Left colon (tissue), 2 donors: ENCODE measurements around the gene NRXN3. TPM values are rescaled to one million over a fixed set of nuclear protein-coding genes. Genes with fewer than 3 reads are reported as not detected.

Experiments
- ATAC-seq: fragments of 200-7000 bp; cut with Tn5 transposase; one replicate; pipeline ENCODE4 v1.9.1; 2020; ENCODE audit warnings: mild to moderate bottlenecking, moderate library complexity
- DNase-seq, 2 donors: peaks; one replicate each; pipeline ENCODE4 v3.0.0-alpha.2; 2020
- intact Hi-C, 2 donors: fragments of 100-400 bp; cut with DNase I in 1 of 2; cut with micrococcal nuclease in 1 of 2; formaldehyde crosslinking; loops; one replicate each; pipeline versions ENCODE4 v1.11.2 to v1.14.0; 2022; cut with DNase I, micrococcal nuclease
- total RNA-seq, 2 donors: library from RNA; stranded (reverse); fragmentation: NEBNext Ultra II Directional; extraction: Animal tissue kit (Norgen Biotek cat#: 25700); gene quantifications; one replicate each; pipeline ENCODE4 v1.2.1, GENCODE V29; 2021
- donor health status: DM: no; HTN: no; CAD: no.
- donor health status: DM: yes; HTN: yes; CAD: no.

NRXN3 gene
- total RNA-seq, 2 donors from 2014 or later: 1.8 to 5.6 TPM

DNA sequence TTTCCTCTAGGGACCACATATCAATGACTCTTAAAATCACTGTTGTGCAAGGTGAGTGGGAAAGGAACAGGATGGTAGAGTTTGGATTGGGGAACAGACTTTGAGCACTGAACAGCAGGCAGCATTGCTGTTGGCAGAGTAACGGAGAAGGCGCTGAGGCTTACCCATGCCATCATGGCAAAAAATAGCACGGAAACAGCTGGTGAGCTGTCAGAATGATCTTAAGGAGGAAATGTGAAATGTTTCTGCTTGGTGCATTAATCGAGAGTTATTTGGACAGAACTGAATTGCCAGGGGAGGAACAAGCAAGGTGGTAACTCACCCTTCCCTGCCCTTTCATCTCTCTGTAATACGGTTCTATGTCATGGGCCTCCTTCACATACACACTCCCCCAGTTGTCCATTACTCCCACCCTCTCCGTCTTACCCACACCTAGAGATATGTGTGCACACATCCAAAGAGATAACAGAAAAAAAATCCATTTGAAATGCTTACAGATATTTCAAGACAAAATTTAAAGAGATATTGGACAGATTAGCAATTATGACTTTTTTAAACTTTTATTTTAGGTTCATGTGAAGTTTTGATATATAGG, 1468.6 kb downstream of the NRXN3 start:
- ATAC-seq: no peak
- intact Hi-C loops: no loop called here
- DNase-seq: no peak

DNA sequence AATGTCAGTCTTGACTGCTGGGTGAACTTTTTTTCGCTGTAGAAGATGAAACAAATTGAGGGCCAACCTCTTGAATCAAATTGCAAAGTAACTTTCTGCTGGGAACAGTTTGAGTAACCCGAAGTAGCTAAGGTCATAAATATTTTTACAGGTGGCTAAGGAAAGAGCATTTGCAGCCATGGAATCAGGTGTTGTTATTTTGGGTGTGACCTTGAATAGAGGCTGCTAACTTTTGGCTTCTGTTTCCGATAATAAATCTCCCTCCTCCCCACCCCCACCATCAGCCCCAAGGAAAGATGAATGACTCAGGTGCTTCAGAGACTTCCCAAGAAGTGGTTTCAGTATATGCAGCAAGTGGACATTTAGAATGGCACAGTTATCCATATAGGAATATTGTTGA, 1469.4 kb downstream of the NRXN3 start:
- no peak for ATAC-seq
- intact Hi-C loops: no loop called here

DNA sequence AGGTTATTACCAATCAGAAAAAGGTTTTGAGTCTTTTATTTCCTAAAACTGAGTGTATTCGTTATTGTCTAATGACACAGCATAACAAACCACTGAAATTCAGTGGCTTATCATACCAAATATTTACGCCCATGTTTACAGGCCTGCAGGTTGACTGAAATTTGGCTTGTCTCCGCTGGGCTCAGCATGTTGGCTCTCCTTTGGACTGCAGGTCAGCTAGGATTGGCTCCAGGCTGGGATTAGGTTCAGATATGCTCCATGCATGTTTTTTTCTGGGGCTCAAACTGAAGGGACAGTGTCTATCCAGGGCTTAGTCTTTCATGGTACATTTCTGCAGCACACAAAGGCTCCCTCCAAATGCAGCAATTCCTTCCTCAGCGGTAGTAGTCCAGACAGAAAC, 1471.2 kb downstream of the NRXN3 start:
- intact Hi-C loops: no loop called here

More for the DNA sequence above, 1469.4 kb downstream of the NRXN3 start:
- DNase-seq: no peak

DNA sequence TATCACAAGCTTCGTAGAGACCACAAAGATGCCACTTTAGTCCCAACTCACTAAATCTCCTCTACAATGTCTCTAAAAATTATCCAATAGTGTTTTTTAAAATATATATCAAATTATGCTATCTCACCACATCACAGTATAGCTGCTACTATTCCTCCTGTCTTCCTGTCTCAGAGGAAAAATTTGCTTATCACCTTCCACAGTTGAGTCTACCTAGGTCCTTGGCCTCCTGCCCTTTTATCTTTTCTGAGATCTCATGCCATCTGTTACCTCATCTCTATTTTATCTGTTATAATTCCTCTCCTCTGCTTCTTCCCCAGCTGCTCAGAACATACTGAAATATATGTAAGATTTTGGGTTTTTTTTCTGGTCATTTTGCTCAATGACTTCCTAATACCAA, 1473.0 kb downstream of the NRXN3 start:
- intact Hi-C loops: no loop called here
- ATAC-seq (no peak), DNase-seq (no peak)

More for the DNA sequence above, 1471.2 kb downstream of the NRXN3 start:
- DNase-seq: no peak
- no peak for ATAC-seq

DNA sequence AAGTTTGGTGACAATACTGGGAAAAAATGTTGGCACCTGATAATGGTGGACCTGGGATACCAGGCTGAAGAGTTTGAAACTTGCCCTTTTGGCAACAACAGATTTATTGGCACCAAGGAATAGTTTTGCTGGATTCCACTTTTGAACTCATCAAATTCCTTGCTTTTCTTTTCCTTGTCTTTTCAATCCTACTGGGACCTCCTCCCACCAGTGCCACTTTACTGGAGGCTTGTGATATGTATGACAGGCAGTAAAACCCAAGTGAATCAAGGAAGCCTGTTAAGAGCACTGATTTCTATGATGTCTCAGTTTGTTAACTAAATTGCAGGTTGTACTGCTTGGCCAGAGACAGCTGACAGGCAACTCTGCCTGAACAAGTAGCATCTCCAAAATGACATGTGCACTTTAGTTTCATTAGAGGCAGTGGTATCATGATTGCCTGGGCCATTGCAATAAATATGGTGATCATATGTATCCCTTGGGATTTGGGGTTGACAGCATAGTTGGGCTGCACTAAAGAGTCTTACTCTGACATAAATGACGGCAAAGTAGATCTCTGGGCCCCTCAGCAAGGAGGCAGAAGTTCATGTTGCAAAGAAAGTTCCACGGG, 1475.7 kb downstream of the NRXN3 start:
- ATAC-seq: no peak
- no peak for DNase-seq
- intact Hi-C loops: no loop called here

DNA sequence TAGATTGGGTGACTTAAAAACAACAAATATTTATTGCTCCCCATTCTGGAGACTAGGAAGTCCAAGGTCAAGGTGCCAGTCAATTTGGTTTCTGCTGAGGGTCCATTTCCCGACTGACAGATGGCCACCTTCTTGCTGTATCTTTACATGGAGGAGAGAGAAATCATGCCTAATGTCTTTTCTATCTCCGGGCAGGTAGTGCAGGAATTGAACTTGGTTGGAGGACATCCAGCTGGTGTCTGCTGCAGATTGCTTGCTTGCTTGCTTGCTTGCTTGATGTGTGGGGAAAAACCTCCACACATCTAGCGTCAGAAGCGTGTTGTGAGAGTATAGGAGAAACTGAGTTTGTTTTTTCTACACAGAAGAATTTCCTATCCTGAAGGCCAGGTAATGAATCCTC, 1479.7 kb downstream of the NRXN3 start:
- ATAC-seq: no peak
- intact Hi-C loops: no loop called here
- no peak for DNase-seq

DNA sequence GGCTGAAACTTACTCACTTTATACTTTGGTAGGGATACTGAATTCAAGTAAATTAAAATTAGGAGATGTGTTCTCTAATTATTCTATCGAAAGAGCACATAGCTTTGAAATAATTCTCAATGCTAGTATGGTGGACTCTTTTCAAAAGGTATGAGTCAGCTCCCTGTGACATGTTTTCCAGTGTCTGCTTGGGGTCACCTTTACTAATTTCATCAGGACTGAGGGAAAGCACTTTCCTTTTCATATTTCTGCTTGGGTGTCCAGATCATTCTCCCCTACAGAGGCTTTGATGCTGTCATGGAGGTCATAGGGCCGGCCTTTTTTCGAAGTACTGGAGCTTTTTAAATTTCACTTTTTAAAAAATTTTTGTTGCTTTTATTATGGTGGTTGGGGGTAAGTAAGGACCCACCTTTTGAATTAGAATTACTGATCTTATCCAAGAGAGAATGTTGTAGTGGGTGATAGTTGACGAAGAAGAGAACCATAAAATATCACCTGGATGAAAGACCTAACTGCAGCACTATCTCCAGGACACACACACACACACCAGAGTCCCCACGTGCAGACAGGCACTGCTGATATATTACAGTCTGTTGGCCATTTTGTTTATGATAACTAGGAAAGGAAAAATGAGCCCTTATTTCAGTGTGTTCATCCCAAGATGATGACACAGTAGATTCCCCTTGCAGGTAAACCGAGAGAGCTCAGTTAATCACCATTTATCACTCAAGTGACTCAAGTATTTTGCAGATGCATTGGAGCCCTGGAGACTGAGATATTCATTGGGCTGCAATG, 1482.5 kb downstream of the NRXN3 start:
- DNase-seq (no peak), ATAC-seq (no peak)
- intact Hi-C loops: no loop called here

DNA sequence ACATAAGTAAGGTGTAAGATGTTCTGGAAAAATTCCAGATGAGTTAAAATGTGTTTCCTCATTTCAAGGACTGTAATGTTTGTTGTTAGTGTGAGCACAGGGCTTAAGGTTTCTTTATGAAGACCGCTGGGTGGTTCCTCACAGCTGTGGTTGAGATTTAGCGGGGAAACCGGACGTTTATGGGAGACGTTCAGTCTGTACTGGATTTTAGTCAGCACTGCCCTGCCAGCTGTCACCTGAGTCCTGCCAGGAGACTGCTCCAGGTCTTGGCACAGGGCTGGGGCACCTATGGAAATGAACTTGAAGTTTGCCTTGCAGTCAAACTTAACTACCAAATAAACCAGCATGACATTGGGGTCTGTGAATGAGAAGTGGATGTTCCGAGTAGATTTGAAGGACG, 1485.9 kb downstream of the NRXN3 start:
- intact Hi-C loops: no loop called here
- ATAC-seq: no peak
- DNase-seq: no peak

DNA sequence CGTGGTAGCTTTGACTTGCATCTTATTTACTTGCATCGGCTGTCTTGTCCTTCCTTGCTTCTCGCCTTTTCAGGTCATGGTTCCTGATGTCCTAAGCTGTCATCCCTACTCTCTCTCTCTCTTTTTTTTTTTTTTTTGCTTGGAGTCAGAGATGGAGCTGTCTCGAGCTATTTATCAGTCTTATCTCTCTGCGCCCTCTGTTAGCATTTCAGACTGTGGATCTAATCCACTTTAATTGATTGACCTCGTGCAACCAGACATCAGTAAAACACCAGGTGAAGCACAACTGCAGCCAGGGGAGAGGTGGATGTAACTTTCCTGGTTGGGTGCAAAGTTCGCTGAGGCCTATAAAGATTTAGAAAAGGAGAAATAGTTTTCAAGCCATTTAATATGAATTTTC, 1486.3 kb downstream of the NRXN3 start:
- ATAC-seq (no peak), DNase-seq (no peak)
- intact Hi-C loops: no loop called here

DNA sequence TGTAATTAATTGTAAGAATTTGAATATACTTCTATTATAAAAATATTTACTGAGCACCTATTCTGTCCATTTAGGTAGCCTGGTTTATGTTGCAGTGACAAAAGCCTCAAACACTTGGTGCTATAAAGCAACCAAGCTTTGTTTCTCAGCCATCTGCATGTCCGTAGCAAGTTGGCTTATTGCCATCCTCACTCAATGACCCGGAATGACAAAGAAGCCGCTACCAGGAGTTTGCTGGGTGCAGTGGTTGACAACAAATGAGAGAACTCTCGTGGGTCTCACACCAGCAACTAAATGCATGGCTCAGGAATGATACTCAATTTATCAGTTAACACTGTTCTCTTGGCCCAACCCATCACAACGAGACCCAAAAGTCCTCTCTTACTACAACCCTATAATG, 1488.0 kb downstream of the NRXN3 start:
- intact Hi-C loops: no loop called here
- no peak for ATAC-seq
- no peak for DNase-seq

DNA sequence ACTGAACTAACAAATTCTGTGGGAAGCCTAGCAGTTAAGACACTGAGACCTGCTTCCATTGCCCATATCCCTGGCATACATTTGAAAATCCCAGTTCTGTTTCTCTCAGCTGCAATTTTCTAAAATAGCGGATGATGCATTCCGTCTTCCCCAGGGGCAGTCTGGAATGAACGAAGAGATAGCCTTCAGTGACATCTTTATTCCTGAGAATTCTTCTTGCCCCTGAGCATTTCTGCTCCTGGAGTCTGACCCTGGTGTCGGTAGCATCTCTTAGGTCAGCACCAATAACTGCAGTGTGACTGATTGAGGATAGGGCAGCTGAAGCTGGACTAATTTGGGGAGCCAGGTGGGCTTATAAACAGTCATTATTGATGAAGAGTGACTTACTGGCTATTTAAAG, 1488.6 kb downstream of the NRXN3 start:
- no peak for ATAC-seq
- intact Hi-C loops: no loop called here
- DNase-seq: no peak

DNA sequence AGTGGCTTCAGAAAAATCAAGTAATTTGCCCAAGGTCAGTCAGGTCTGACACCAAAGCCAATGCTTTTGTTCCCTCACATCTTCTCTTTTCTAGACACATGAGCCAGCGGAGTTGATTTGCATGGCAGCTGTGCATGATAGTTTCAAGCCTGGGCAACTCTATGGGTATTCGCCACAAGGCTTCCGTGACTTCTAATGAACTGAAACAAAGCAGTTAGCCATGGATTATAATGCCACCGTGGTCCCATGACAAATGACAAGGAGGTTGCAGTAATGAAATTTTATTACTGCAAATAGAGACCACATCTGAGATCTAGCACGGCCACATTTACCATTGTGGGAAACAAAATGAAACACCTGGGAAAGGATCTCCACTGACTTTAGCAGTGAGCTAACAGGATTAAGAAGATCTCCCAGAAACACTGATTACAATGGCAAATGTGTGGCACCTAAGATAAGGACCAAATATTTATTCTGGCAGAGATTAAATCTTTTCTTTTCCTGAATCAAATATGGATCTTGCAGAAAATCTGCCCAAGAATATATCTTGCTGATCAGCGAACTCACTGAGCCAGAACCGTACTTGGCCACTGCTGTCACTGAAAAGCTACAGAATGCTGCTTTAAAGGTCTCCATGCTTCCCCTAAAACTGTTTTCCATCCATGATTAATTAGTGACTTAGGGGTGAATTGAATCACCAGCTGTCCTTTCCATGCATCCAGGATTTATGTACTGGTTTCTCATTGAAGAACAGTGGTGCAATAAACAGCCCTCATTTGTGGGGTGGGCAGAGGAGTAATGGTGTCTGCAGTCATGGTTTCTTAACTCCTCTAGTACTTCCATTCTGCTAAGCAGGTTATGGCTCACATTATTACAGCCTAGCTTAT, 1490.1 kb downstream of the NRXN3 start:
- ATAC-seq (no peak), DNase-seq (no peak)
- intact Hi-C loops: no loop called here

DNA sequence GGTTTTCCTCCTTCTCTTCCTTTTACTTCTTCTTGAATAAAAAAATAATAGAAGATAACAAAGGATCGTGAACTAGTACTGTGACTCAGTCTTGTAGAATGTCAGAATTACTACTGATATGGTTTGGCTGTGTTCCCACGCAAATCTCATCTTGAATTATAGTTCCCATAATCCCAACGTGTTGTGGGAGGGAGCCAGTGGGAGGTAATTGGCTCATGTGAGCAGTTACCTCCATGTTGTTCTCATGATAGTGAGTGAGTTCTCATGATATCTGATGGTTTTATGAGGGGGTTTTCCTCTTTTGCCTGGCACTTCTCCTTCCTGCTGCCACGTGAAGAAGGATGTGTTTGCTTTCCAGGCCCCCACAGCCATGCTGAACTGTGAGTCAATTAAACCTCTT, 1491.6 kb downstream of the NRXN3 start:
- intact Hi-C loops: no loop called here
- ATAC-seq: peak; percentile 14
- no peak for DNase-seq

DNA sequence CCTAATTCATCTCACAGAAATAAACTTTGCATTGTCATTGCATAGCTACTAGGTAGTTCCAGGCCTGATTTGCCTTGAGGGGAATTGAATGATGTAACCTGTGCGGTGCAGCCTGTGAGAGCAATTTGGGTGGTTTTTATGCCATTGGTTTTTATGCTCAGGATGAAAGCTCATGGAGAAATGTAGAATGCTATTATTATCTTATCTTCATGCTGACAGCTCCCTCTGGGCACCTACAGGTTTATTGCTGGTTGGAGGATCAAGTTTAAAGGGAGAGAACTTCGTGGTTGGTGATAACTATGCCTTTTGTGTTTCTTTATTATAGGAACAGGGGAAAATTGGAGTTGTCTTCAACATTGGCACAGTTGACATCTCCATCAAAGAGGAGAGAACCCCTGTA, 1493.3 kb downstream of the NRXN3 start:
- intact Hi-C loops: no loop called here
- DNase-seq (no peak), ATAC-seq (no peak)

DNA sequence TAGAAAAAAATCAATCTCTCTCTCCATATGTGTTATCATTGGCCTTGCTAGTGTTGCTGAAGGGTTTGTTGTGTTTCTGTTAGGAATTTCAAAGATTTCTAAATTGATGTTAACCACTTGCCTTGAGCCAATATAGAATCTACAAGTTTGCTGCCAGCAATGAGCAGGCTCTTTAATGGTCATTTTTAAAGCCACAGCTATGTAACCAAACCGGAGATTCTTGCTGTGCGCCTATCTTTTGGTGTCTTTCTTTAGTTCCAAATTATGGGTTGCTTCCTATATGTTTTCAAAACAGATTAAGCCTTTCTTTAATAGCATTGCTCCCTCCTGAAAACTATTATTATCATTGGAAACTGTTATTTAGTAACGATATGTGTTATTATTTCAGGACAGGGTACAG, 1495.4 kb downstream of the NRXN3 start:
- DNase-seq (no peak), ATAC-seq (no peak)
- intact Hi-C loops: no loop called here

DNA sequence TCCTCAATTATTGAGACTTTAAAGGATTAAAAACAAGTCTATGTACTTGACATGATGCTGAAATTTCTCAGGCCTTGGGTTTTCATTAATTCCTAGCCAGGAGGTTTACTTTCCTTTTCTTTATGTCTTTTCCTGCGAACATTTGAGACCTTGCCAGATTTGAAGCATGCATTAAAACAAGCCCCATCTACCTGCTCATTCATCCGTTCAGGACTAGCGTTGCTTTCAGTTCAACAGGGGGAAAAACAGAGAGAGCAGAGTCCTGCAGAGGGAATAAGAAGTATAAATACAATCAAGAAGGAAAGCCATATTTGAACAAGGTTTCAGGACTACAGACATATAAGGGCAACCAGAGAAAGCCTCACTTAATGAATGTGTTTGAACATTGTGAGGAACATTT, 1498.8 kb downstream of the NRXN3 start:
- ATAC-seq (no peak), DNase-seq (no peak)
- intact Hi-C loops: no loop called here

DNA sequence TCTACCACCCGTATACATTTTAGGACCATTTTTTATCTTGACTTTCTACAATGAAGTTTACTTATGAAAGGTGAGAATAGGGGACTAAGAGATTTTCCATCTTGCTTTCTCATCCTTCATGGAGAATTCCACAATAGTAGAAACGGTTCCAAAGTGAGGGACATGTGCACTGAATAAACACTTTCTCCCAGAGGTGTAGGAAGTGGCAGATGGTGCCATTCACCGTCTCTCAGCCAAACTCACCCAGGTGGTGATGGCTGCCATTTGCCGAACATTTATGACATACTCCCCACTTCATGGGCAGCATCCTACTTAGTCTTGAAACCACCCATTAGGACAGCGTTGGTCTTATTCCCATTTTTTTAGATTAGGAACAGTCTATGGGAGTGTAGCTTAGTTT, 1500.6 kb downstream of the NRXN3 start:
- DNase-seq: no peak
- intact Hi-C loops: no loop called here
- ATAC-seq: no peak

DNA sequence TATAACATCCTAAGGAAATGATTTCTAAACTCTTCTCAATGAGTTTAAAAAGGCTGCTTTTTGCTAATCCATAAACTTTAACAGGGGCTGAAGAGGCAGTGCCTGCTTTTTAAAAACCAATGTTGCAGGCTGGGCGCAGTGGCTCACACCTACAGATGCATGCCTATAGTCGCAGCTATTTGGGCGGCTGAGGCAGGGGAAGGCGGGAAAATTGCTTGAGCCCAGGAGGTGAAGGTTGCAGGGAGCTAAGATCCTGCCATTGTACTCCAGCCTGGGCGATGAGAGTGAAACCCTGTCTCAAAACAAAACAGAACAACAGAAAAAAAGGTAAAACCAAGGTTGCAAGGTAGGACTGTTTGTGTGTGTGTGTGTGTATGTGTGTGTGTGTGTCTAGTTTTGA, 1509.9 kb downstream of the NRXN3 start:
- intact Hi-C loops: no loop called here
- DNase-seq (no peak), ATAC-seq (no peak)

DNA sequence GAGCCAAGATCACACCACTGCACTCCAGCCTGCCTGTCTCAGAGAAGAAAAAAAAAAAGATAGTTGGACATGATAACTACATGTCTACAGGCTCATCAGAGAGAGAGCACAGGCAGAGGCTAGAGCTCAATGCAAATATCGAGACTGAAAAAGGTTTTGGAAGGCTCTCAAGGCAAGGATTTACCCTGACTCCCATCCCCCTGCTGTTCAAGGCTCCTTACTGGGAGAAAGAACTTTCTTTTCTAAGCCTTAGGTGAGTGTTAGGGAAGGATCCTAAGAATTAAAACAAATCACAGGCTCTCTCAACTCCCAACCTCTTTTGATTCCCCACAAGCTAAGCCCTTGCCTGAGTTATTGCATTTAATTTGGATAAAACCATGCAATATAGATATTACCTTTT, 1516.0 kb downstream of the NRXN3 start:
- no peak for ATAC-seq
- DNase-seq: no peak
- intact Hi-C loops: no loop called here

DNA sequence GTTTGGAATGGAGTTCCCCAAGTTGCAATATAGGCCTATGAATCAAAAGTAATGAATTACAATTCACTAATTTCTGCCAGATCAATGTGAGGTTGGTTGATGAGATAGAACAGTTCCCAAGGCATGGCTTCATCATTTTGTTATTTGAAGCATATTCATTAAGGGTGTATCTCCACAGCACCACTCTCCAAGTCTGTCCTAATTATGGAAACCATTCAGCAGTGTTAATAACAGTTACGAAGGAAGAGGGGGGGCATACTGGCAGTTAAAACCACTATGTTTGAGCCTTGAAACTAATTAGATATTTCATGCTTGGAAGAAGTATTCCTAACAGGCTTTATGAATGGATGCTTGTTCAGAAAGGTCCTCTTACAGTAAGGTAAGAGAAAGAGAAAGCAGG, 1520.8 kb downstream of the NRXN3 start:
- intact Hi-C loops: no loop called here
- no peak for DNase-seq
- no peak for ATAC-seq
